ENCODE results near the gene XPR1.

DNA sequence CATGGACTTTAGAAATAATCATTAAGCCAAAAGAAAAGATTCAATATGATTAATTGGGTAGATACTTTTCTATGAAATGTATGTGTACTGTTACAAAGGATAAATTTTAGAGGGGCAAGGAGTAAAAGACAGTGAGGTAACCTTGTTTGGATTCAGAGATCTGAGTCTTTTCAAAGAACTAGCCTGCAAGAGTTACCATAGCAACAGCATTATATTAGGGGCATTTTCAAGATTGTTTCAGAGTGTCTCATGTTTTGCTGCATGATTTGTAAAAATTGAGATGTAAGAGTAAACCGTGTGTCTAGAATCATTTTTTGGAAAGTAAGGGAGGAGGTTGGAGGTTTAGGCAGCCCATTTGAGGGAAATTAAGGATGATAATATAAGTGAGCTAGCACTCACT, 210.2 kb downstream of the XPR1 start:
- TF ChIP-seq CTCF (IDR thresholded peaks at IDR 0.05; ENCODE audit: insufficient read depth, low read length, poor library complexity, severe bottlenecking): no peak
- TF ChIP-seq EZH2phosphoT487 (conservative IDR thresholded peaks at IDR 0.05; ENCODE audit: low read length): no peak
